ENCODE results near the gene ELMO1.

DNA sequence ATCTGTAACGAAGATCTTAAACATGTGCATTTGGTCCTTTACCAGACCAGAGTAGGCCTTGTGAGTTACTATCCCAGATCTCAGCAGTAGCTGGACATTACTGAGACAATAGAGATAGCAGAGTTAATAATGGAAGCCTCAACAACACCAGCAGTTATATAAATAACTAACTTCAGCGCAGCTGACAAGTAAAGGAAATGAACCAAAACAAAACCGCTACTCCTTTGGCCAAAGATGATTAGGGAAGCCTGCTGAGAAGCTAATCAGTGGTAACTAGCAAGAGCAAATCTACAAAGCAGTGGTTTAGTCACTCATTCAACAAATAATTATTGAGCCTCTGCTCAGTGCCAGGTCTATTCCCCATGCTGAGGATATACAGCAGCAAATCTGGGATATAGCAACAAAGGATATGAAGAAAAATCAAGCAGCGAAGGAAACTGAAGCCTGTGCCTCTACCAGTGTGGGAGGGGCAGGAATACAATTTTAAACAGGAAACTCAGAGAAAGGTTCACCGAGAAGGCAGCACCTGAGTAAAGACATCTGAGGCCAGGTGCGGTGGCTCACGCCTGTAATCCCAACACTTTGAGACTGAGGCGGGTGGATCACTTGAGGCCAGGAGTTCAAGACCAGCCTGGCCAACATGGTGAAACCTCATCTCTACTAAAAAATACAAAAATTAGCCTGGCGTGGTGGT lies 103.6 kb downstream of the ELMO1 start:
- TF ChIP-seq POLR2AphosphoS5 (IDR thresholded peaks at IDR 0.05) (no peak), CTCF (IDR thresholded peaks at IDR 0.05) (no peak), EP300 (IDR thresholded peaks at IDR 0.05) (no peak)
